ENCODE results near the gene ZMAT3. TPM values are rescaled to one million over a fixed set of nuclear protein-coding genes. Genes with fewer than 3 reads are reported as not detected.

The ZMAT3 gene
- total RNA-seq, 1 donor from 2014 or later, result 48.0 TPM

DNA sequence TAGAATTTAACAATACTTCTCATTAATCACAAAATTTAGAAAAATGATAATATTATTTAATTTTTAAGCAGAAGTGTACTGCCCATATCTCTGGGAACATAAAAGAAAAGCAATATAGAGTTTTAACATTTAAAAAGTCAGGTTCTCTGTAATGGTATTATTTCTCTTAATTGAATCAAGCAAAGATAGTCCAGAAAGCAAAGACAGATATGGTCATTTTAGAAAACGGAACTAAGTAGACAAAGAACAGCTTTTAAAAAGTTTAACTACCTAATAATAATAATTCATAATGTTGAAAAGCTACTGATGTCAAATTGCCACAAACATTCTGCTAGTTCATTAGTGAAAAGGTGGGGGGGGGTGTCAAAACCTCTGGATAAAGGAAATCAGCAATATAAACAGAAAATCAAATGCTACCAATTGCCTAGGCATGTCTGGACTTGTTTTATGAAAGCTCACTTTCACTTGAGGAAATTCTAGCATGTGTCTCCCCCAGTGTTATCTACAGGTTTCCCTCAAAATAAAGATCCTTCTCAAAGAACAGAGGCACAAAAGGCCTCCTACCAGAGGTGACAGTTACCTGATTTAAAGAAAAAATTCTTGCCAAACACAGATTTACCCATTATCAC is 1.7 kb downstream of the ZMAT3 start:
- TF ChIP-seq, protein P1, sequence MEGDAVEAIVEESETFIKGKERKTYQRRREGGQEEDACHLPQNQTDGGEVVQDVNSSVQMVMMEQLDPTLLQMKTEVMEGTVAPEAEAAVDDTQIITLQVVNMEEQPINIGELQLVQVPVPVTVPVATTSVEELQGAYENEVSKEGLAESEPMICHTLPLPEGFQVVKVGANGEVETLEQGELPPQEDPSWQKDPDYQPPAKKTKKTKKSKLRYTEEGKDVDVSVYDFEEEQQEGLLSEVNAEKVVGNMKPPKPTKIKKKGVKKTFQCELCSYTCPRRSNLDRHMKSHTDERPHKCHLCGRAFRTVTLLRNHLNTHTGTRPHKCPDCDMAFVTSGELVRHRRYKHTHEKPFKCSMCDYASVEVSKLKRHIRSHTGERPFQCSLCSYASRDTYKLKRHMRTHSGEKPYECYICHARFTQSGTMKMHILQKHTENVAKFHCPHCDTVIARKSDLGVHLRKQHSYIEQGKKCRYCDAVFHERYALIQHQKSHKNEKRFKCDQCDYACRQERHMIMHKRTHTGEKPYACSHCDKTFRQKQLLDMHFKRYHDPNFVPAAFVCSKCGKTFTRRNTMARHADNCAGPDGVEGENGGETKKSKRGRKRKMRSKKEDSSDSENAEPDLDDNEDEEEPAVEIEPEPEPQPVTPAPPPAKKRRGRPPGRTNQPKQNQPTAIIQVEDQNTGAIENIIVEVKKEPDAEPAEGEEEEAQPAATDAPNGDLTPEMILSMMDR (IDR thresholded peaks at IDR 0.05; ENCODE audit: unreplicated experiment), result no peak
- peak overlapping the region; percentile 39 for H3K4me3 Mint-ChIP-seq
- no peaks in the 10 kb centered on the region for H3K9me3 Mint-ChIP-seq
- no peak for DNase-seq (ENCODE audit: low spot score in 2 of 2, unreplicated experiment in 2 of 2)
- peaks cover 20% of the 10 kb centered on the region for H3K36me3 Mint-ChIP-seq
- H3K4me1 Mint-ChIP-seq, result peaks cover 27% of the 10 kb centered on the region
- H3K27ac Mint-ChIP-seq, result peak overlapping the region; percentile 89
- H3K27me3 Mint-ChIP-seq (ENCODE audit: low read depth), result no peaks in the 10 kb centered on the region

DNA sequence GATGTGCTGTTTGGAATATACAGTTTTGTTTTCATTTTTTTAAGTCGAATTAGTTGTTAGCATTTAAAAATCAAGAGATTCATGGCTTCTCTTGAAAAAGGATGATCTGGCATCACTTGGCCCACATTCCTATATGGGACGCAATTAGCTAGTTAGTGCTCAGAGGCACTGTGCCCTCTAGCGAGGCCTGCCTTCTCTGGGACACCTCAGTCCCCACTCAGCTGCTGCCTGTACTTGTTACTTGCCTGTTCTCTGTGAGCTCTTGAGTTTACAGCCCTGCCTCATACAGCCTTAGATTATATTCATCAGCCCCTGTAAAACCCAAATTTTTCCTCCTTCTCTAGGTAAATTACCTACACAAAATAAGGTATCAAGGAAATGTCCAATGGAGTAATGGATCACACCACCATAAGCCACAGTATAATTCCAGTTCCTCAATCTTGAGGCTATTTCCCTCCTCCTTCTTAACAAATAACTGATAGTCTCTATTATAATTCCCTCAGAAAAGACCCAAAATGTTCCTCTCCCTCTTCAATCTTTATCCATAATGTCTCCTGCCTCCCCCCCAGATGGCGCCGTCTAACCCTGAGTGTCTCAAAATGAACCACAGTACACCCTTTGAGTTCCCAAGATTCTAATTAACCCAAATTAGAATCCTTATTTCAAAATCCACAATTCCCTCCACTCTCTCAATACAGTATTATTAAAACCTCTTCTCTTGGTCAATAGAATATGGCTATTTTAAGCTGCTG is 2.7 kb downstream of the ZMAT3 start:
- DNase-seq (ENCODE audit: low spot score in 2 of 2, unreplicated experiment in 2 of 2), result no peak
- peak overlapping the region; percentile 39 for H3K4me3 Mint-ChIP-seq
- H3K36me3 Mint-ChIP-seq, result peaks cover 24% of the 10 kb centered on the region
- TF ChIP-seq, protein P1 (IDR thresholded peaks at IDR 0.05; ENCODE audit: unreplicated experiment), result no peak
- no peaks in the 10 kb centered on the region for H3K27me3 Mint-ChIP-seq (ENCODE audit: low read depth)
- H3K4me1 Mint-ChIP-seq, result peaks cover 27% of the 10 kb centered on the region
- peak overlapping the region; percentile 70 for H3K27ac Mint-ChIP-seq
- H3K9me3 Mint-ChIP-seq, result no peaks in the 10 kb centered on the region

DNA sequence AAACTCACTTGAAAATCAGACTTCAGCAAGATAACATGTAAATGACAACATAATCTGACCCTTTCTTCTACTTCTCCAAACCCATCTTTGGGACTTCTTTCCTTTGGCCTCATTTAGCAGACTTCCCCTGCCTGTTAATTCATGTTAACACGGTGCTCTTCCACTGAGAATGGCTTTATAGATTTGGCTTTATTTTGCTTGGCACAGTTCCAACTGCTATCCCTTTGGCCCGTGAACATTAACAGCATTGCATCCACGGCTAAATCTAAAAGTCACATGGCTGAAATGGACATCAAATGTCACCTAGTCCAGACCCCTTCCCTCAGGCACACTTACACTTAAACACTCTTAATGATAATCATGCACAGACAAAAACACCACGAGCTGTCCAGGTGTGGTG is 3.8 kb downstream of the ZMAT3 start:
- Mint-ChIP-seq H3K27ac (peak overlapping the region; percentile 57), H3K9me3 (no peaks in the 10 kb centered on the region), H3K4me1 (peaks cover 27% of the 10 kb centered on the region), H3K36me3 (peaks cover 27% of the 10 kb centered on the region), H3K4me3 (no peak overlapping the region), H3K27me3 (ENCODE audit: low read depth) (no peaks in the 10 kb centered on the region)
- TF ChIP-seq, protein P1 (IDR thresholded peaks at IDR 0.05; ENCODE audit: unreplicated experiment), result no peak
- DNase-seq (ENCODE audit: low spot score in 2 of 2, unreplicated experiment in 2 of 2), result no peak

DNA sequence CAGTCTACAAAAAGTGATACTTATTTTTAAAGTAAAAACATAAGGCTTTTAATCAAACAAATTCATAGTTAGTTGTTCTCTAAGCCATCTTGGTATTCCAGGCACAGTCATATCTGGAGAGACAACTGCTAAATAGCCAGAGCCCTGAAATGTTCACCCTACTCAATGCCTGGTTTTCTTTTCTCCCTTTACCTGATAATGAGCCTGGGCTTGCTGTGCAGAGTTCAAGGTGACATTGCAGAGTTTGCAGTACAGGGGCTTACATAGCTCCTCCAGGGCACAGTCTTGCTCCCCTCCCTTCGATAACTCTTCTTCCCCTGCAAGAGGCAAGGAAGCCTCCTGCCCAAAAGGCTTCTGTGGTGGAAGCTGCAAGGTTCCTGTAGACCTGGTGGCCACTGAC is 4.3 kb downstream of the ZMAT3 start:
- H3K4me1 Mint-ChIP-seq, result peaks cover 27% of the 10 kb centered on the region
- no peaks in the 10 kb centered on the region for H3K27me3 Mint-ChIP-seq (ENCODE audit: low read depth)
- TF ChIP-seq, protein P1 (IDR thresholded peaks at IDR 0.05; ENCODE audit: unreplicated experiment), result no peak
- no peak overlapping the region for H3K4me3 Mint-ChIP-seq
- DNase-seq (ENCODE audit: low spot score in 2 of 2, unreplicated experiment in 2 of 2), result no peak
- no peaks in the 10 kb centered on the region for H3K9me3 Mint-ChIP-seq
- peak overlapping the region; percentile 57 for H3K27ac Mint-ChIP-seq
- peaks cover 28% of the 10 kb centered on the region for H3K36me3 Mint-ChIP-seq

DNA sequence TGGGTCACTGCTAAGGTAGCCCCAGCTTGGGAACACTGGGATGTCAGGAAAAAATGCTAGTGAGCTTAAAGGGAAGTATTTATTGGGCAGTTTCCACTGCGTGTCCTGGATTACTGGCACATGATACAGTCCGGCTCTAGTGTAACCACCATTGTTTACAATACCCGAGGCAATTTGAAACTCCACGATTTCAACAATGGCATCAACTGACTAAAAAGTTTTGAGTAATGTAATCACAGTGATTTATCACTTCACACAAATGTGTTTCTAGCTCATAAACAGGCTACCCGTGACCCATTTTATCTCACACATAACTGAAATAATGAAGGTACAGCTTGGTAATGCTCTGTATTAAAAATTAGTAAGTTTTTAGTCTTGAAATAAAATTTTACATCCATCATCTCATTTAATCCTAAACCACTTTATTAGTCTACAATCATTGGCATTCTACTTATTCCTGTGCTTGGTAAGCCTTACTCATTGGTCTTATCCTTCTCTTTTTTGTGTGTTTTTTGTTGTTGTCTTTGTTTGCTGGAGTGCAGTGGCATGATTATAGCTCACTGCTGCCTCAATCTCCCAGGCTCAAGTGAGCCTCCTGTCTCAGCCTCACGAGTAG is 7.6 kb downstream of the ZMAT3 start:
- no peaks in the 10 kb centered on the region for H3K9me3 Mint-ChIP-seq
- no peak for DNase-seq (ENCODE audit: low spot score in 2 of 2, unreplicated experiment in 2 of 2)
- no peak overlapping the region for H3K4me3 Mint-ChIP-seq
- H3K4me1 Mint-ChIP-seq, result peaks cover 15% of the 10 kb centered on the region
- H3K36me3 Mint-ChIP-seq, result peaks cover 35% of the 10 kb centered on the region
- no peaks in the 10 kb centered on the region for H3K27me3 Mint-ChIP-seq (ENCODE audit: low read depth)
- TF ChIP-seq, protein P1 (IDR thresholded peaks at IDR 0.05; ENCODE audit: unreplicated experiment), result no peak
- H3K27ac Mint-ChIP-seq, result no peak overlapping the region

Measured in mesothelial cell of epicardium (in vitro differentiated cells).